ENCODE results near the gene PCDH15. TPM values are rescaled to one million over a fixed set of nuclear protein-coding genes. Genes with fewer than 3 reads are reported as not detected.

PCDH15 gene
- total and polyA plus RNA-seq, 2 of the 4 experiments (the other 2 are of a cell fraction): not detected

- H3K4ac ChIP-seq (ENCODE audit: low read depth, low read length): no peak overlapping the region
- H3K27me3 ChIP-seq (ENCODE audit: control insufficient read depth, insufficient read depth, low read length): no peaks in the 10 kb centered on the region
- no peak overlapping the region for H4K5ac ChIP-seq (ENCODE audit: low read depth, low read length)
- no peak overlapping the region for H3K4me2 ChIP-seq (ENCODE audit: low read depth, low read length)
- no peaks in the 10 kb centered on the region for H3K4me1 ChIP-seq (ENCODE audit: control insufficient read depth, insufficient read depth, low read length)
- intact Hi-C loops (cut with micrococcal nuclease) (no loop called here), dilution Hi-C loops (cut with HindIII; ENCODE audit: low sequenced_read_pairs, unreplicated experiment) (no loop called here), in situ Hi-C loops (cut with MboI; ENCODE audit: low sequenced_read_pairs) (no loop called here)
- no peak overlapping the region for H3K4me3 ChIP-seq (ENCODE audit: insufficient read depth, low read depth, low read length)
- H3K18ac ChIP-seq (ENCODE audit: low read depth, low read length): no peak overlapping the region
- no peak overlapping the region for H3K14ac ChIP-seq (replicated peaks; ENCODE audit: low read depth, low read length)
- H3K9me1 ChIP-seq (ENCODE audit: insufficient read depth, low read length): no peaks in the 10 kb centered on the region
- no peak overlapping the region for H3K23ac ChIP-seq (ENCODE audit: low read depth, low read length)
- no peaks in the 10 kb centered on the region for H3K79me1 ChIP-seq (ENCODE audit: low read depth in 1 of 2, low read length in 2 of 2)
- no peak overlapping the region for H2BK5ac ChIP-seq (ENCODE audit: low read depth, low read length, poor library complexity, severe bottlenecking)
- H2BK20ac ChIP-seq (ENCODE audit: low read depth, low read length): no peak overlapping the region
- H2AK9ac ChIP-seq (replicated peaks; ENCODE audit: low read depth, low read length, poor library complexity): no peak overlapping the region
- no peaks in the 10 kb centered on the region for H4K20me1 ChIP-seq (ENCODE audit: insufficient read depth, low read length)
- no peak overlapping the region for H2AK5ac ChIP-seq (ENCODE audit: low read depth, low read length)
- no peak overlapping the region for H3K56ac ChIP-seq (ENCODE audit: extremely low read depth, insufficient read depth, low read length)
- no peak overlapping the region for H4K91ac ChIP-seq (ENCODE audit: insufficient read depth, low read depth, low read length)
- BruUV-seq (replicated peaks): no TSS peak
- CTCF ChIA-PET: no interaction called here
- POLR2A ChIA-PET (ENCODE audit: unreplicated experiment): no interaction called here
- no peak overlapping the region for H3K27ac ChIP-seq (ENCODE audit: insufficient read depth, low read length)
- H3K9ac ChIP-seq (ENCODE audit: low read depth, low read length): no peak overlapping the region
- ATAC-seq (ENCODE audit: low read depth): no peak
- no peak for TF ChIP-seq ELK1 (IDR thresholded peaks at IDR 0.05; ENCODE audit: borderline replicate concordance, low read depth, low read length)
- WGBS, 2 experiments (ENCODE audit: extremely low coverage in 2 of 2, insufficient read length in 1 of 2): no CpG with 5 or more reads among the region's 4 CpGs
- H3K9me3 ChIP-seq (ENCODE audit: control insufficient read depth, insufficient read depth, low read length): no peaks in the 10 kb centered on the region
- H3K36me3 ChIP-seq (ENCODE audit: control insufficient read depth, insufficient read depth, low read length): no peaks in the 10 kb centered on the region
- no peak overlapping the region for H4K8ac ChIP-seq (ENCODE audit: low read depth in 2 of 2, low read length in 2 of 2)
- no peak overlapping the region for H2AFZ ChIP-seq (replicated peaks; ENCODE audit: low read length, poor library complexity)
- no peak for DNase-seq
- H2BK120ac ChIP-seq (ENCODE audit: low read depth, low read length): no peak overlapping the region
- H2BK15ac ChIP-seq (ENCODE audit: low read depth, low read length): no peak overlapping the region
Observed at GRCh38 chr10:53864846-53865245, 936.2 kb downstream of the PCDH15 start.

Data from IMR-90 (cell line).